Adipocyte (in vitro differentiated cells): ENCODE measurements around the gene DLGAP1.

Source experiments
- DNase-seq: peaks from one replicate; pipeline ENCODE4 v3.0.0-alpha.2; 2015; ENCODE audit warnings: low read depth
- H3K27me3 ChIP-seq: replicated peaks from 2 replicates; pipeline ENCODE4 v1.7.0; 2013; ENCODE audit warnings: mild to moderate bottlenecking, low read length, moderate library complexity; ENCODE audit not compliant: control insufficient read depth, insufficient read depth
- H3K36me3 ChIP-seq: 2 replicates; pipeline ENCODE4 v1.7.0; 2013; ENCODE audit warnings: low read length, mild to moderate bottlenecking, moderate library complexity; ENCODE audit not compliant: control insufficient read depth, insufficient read depth, severe bottlenecking
- H3K4me1 ChIP-seq: 2 replicates; pipeline ENCODE4 v1.7.0; 2013; ENCODE audit warnings: mild to moderate bottlenecking, low read length, moderate library complexity; ENCODE audit not compliant: control insufficient read depth, insufficient read depth
- H3K4me3 ChIP-seq: 2 replicates; pipeline ENCODE4 v1.7.0; 2013; ENCODE audit warnings: mild to moderate bottlenecking, low read length, moderate library complexity
- H3K9ac ChIP-seq: 2 replicates; pipeline ENCODE4 v1.7.0; 2013; ENCODE audit warnings: mild to moderate bottlenecking, low read length, moderate library complexity
- H3K9me3 ChIP-seq: 2 replicates; pipeline ENCODE4 v1.7.0; 2013; ENCODE audit warnings: mild to moderate bottlenecking, low read length, moderate library complexity; ENCODE audit not compliant: control insufficient read depth

The DLGAP1 gene

GRCh38 chr18:3952031-3952430, 503.1 kb downstream of the DLGAP1 start:
- Histone ChIP-seq H3K36me3 (no peaks in the 10 kb centered on the region), H3K9ac (no peak overlapping the region), H3K4me1 (no peaks in the 10 kb centered on the region), H3K4me3 (no peak overlapping the region), H3K27me3 (no peaks in the 10 kb centered on the region), H3K9me3 (no peaks in the 10 kb centered on the region)
- DNase-seq: no peak

DNA sequence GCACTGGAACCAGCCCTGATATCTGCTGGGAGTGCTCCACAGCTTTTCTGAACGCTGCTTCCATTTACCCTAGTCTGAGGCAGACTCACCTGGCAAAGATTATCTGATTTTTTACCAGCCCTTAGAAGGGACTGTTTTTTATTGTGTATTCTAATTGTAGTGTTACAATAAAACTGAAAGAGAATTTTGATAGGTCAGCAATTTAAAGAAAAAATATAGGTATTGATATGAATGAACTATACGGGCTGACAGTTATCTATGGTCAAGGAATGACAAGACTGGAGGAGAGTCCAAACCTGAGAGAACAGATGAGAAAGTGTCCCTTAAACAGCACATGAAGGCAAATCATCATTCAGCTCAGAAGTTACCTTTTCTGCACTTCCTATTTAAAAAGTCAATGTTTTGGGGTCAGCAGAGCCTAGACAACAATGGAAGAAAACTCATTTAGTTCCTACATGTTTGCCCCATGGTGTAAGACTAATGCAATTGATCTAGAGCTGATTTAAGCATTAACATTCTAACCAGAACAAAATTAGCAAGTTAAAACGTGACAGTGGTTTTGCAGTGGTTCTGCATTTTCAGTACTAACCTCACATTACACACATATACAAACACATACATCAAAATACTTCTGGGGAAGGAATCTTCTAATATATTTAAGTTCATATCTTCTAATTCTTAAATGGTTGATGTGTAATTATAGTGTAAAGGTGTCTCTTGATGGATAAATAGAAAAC, 504.3 kb downstream of the DLGAP1 start:
- no peak for DNase-seq
- Histone ChIP-seq H3K36me3 (no peaks in the 10 kb centered on the region), H3K4me3 (no peak overlapping the region), H3K27me3 (no peaks in the 10 kb centered on the region), H3K4me1 (no peaks in the 10 kb centered on the region), H3K9ac (no peak overlapping the region), H3K9me3 (no peaks in the 10 kb centered on the region)

DNA sequence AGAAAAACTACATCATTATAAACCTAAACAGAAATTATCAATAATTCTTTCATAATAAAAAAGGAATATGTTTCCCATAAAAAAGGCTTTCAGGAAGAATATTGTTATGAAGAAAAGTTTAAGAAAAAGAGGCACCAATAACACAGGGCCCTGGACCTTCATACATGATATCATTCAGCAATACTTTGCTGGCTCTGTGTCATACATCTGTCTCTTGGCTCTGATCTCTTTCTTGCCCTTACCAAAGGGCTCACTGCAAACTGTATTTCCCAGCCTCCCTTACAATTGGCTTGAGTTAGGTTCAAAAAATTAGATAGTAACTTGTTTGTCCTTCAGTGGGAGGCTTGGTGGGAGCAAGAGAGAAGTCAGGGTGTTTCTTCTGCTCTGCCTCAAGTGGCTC, 506.1 kb downstream of the DLGAP1 start:
- Histone ChIP-seq H3K27me3 (no peaks in the 10 kb centered on the region), H3K4me1 (no peaks in the 10 kb centered on the region), H3K4me3 (no peak overlapping the region), H3K36me3 (no peaks in the 10 kb centered on the region), H3K9me3 (no peaks in the 10 kb centered on the region), H3K9ac (no peak overlapping the region)
- no peak for DNase-seq

DNA sequence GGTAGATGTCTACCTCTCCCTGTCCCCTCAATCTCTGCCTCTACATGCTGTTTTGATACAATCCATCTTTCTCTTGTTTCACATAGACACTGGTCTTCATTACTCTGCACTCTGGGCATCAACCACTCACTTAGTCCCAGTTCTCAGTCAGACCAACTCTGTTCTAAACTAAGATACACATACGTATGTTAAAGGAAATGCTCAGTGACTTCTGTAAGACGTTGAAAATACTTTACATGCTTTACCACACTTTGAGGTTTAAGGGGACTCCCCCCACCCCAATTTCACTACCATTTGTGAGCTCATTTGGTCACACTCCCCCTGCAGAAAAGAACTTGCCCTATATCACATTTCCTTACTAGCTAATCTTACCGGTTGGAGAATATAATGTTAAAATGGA, 507.7 kb downstream of the DLGAP1 start:
- Histone ChIP-seq H3K4me1 (no peaks in the 10 kb centered on the region), H3K9ac (no peak overlapping the region), H3K27me3 (no peaks in the 10 kb centered on the region), H3K4me3 (no peak overlapping the region), H3K36me3 (no peaks in the 10 kb centered on the region), H3K9me3 (no peaks in the 10 kb centered on the region)
- DNase-seq: no peak

DNA sequence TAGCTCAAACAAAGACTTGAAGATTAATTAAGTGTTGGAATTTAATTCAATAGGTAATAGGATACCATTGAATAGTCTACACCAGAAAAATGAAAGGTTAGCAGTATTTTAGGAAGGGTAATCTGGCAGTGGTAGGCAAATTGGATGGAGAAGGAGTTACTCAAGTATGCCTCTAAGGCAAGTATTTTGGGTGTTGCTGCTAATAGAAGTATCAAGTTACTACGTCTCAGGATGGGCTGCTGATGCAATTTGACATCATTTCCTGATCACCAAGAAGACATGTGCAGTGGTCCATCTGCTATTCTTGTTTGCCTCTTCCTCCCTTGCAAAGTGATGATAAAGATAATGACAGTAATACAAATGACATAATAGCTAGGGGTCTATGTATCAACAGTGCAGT, 519.8 kb downstream of the DLGAP1 start:
- Histone ChIP-seq H3K9ac (no peak overlapping the region), H3K4me1 (no peaks in the 10 kb centered on the region), H3K4me3 (no peak overlapping the region), H3K36me3 (no peaks in the 10 kb centered on the region), H3K9me3 (peaks cover 4% of the 10 kb centered on the region), H3K27me3 (no peaks in the 10 kb centered on the region)
- no peak for DNase-seq

GRCh38 chr18:3932276-3932675, 522.8 kb downstream of the DLGAP1 start:
- Histone ChIP-seq H3K4me1 (no peaks in the 10 kb centered on the region), H3K4me3 (no peak overlapping the region), H3K9ac (no peak overlapping the region), H3K9me3 (no peaks in the 10 kb centered on the region), H3K27me3 (no peaks in the 10 kb centered on the region), H3K36me3 (no peaks in the 10 kb centered on the region)
- no peak for DNase-seq

- Histone ChIP-seq H3K36me3 (no peaks in the 10 kb centered on the region), H3K4me1 (no peaks in the 10 kb centered on the region), H3K9ac (no peak overlapping the region), H3K9me3 (no peaks in the 10 kb centered on the region), H3K4me3 (no peak overlapping the region), H3K27me3 (no peaks in the 10 kb centered on the region)
- no peak for DNase-seq
Measured at GRCh38 chr18:3931542-3932112, 523.5 kb downstream of the DLGAP1 start.

DNA sequence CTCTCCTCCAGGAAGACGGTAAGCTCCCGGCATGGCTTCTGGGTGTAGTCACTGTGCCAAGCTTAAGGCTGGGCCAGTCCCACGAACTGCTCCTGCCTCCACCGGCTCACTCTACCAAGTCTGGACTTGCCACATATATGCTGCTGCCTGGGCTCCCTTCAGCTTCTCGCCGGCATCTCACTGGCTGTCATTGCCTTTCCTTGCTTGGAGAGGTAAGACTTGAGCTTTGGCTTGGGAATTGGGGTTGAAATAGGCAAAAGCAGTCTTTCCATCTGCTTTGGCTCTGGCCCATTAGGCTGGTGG, 524.1 kb downstream of the DLGAP1 start:
- no peaks in the 10 kb centered on the region for H3K4me1 ChIP-seq
- no peaks in the 10 kb centered on the region for H3K9me3 ChIP-seq
- no peak overlapping the region for H3K4me3 ChIP-seq
- no peak for DNase-seq
- H3K9ac ChIP-seq: no peak overlapping the region
- no peaks in the 10 kb centered on the region for H3K36me3 ChIP-seq
- H3K27me3 ChIP-seq: no peaks in the 10 kb centered on the region

GRCh38 chr18:3930126-3931012, 524.7 kb downstream of the DLGAP1 start:
- peaks cover 5% of the 10 kb centered on the region for H3K4me1 ChIP-seq
- H3K27me3 ChIP-seq: no peaks in the 10 kb centered on the region
- H3K4me3 ChIP-seq: no peak overlapping the region
- no peak overlapping the region for H3K9ac ChIP-seq
- DNase-seq: no peak
- H3K36me3 ChIP-seq: no peaks in the 10 kb centered on the region
- H3K9me3 ChIP-seq: no peaks in the 10 kb centered on the region

DNA sequence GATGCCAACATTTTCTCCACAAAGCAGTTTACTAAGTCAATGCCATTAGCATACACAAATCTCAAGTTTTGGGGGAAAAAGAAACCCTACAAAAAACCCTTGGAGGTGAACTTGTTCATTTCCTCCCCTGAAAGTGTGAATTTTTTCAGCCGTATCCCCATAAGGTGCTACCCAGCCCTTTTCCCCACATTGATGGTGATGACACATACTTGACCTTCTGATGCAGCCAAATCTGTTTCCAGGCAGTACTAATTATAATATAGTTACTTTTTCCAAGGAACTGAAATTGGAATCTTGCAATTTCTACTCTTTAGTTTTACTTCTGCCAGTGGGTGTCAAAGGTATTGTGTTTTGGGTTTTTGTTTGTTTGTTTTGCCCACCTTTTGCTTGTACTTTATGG, 530.7 kb downstream of the DLGAP1 start:
- H3K9ac ChIP-seq: peak overlapping the region; percentile 3
- H3K4me3 ChIP-seq: peak overlapping the region; percentile 25
- no peaks in the 10 kb centered on the region for H3K9me3 ChIP-seq
- DNase-seq: no peak
- no peaks in the 10 kb centered on the region for H3K27me3 ChIP-seq
- peaks cover 27% of the 10 kb centered on the region for H3K4me1 ChIP-seq
- H3K36me3 ChIP-seq: no peaks in the 10 kb centered on the region

DNA sequence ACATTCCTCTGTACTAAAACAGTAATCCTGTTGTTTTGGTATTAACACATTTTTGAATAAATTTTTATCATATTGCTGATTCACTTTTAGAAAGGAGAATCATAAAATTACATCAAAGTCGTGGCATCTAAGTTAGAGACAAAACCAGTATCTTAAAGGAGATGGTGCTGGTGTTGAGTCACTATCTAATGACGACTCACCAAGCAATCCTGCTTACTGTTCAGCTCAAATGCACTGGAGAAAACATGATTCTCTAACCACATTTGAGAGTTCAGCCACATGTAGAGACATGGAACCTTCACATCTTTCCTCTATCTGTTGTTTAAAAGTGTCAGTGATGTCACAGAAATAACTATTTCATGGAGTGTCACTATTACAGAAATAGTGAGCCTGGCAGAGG, 531.4 kb downstream of the DLGAP1 start:
- Histone ChIP-seq H3K4me1 (peaks cover 27% of the 10 kb centered on the region), H3K27me3 (no peaks in the 10 kb centered on the region), H3K4me3 (peak overlapping the region; percentile 25), H3K36me3 (no peaks in the 10 kb centered on the region), H3K9ac (peak overlapping the region; percentile 3), H3K9me3 (no peaks in the 10 kb centered on the region)
- peak; percentile 18 for DNase-seq
